Activated naive CD8-positive, alpha-beta T cell treated with anti-CD3 and anti-CD28 coated beads, Interleukin-2, amount 10 ng/mL, durations not matched to agents 7 days and 5 days (primary cell): ENCODE data around the gene UBE2U. TPM values are rescaled to one million over a fixed set of nuclear protein-coding genes. Genes with fewer than 3 reads are reported as not detected.
"Not testable (repeated sequence)": the region's sequence is repeated elsewhere in the genome, so short reads cannot be mapped to it uniquely, and the experiment has no call there.

Experiments used
- ATAC-seq: fragments of 150-1000 bp; cut with Tn5 transposase; one replicate; pipeline ENCODE4 v1.10.0; 2021; ENCODE audit warnings: low read depth, moderate library complexity
- POLR2A ChIA-PET: fragments of 350-600 bp; sonication (Branson Sonifier 250); formaldehyde crosslinking; loops from one replicate; lab custom pipeline; 2021; ENCODE audit warnings: antibody characterized with exemption; lab: Charles Lee
- DNase-seq: peaks from one replicate; pipeline ENCODE4 v3.0.0; 2021
- H3K27ac Mint-ChIP-seq: one replicate; pipeline ENCODE4 v1.8.0; 2022; ENCODE audit warnings: mild to moderate bottlenecking, mixed read lengths
- H3K27me3 Mint-ChIP-seq: one replicate; pipeline ENCODE4 v1.8.0; 2022; ENCODE audit warnings: mild to moderate bottlenecking, moderate library complexity, mixed read lengths
- H3K36me3 Mint-ChIP-seq: one replicate; pipeline ENCODE4 v1.8.0; 2021; ENCODE audit warnings: mild to moderate bottlenecking, mixed read lengths
- H3K4me1 Mint-ChIP-seq: one replicate; pipeline ENCODE4 v1.8.0; 2021; ENCODE audit warnings: mixed read lengths
- H3K4me3 Mint-ChIP-seq: one replicate; pipeline ENCODE4 v1.8.0; 2022; ENCODE audit warnings: mild to moderate bottlenecking, moderate library complexity, mixed read lengths
- H3K9me3 Mint-ChIP-seq: one replicate; pipeline ENCODE4 v1.8.0; 2021; ENCODE audit warnings: mixed read lengths
- total RNA-seq, 2 experiments: library from RNA; stranded (reverse); gene quantifications; one replicate each; pipeline ENCODE4 v1.2.3, GENCODE V29; 2021

The UBE2U gene
- total RNA-seq, 2 experiments from 2014 or later = not detected

DNA sequence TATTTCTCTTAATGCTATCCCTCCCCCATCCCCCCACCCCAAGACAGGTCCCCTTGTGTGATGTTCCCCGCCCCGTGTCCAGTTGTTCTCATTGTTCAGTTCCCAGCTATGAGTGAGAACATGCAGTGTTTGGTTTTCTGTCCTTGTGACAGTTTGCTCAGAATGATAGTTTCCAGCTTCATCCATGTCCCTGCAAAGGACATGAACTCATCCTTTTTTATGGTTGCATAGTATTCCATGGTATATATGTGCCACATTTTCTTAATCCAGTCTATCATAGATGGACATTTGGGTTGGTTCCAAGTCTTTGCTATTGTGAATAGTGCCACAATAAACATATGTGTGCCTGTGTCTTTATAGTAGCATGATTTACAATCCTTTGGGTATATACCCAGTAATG lies 55.0 kb downstream of the UBE2U start:
- POLR2A ChIA-PET, DNase-seq, H3K4me3 Mint-ChIP-seq, H3K4me1 Mint-ChIP-seq, H3K36me3 Mint-ChIP-seq, H3K9me3 Mint-ChIP-seq, ATAC-seq, H3K27ac Mint-ChIP-seq: not testable (repeated sequence)
- peaks cover 34% of the 10 kb centered on the region for H3K27me3 Mint-ChIP-seq

GRCh38 chr1:64263335-64263734 lies 59.9 kb downstream of the UBE2U start:
- H3K4me3 Mint-ChIP-seq = no peak overlapping the region
- no peaks in the 10 kb centered on the region for H3K9me3 Mint-ChIP-seq
- H3K27ac Mint-ChIP-seq = no peak overlapping the region
- ATAC-seq (no peak), DNase-seq (no peak)
- H3K27me3 Mint-ChIP-seq = peaks cover 14% of the 10 kb centered on the region
- H3K4me1 Mint-ChIP-seq = no peaks in the 10 kb centered on the region
- POLR2A ChIA-PET = no interaction called here
- no peaks in the 10 kb centered on the region for H3K36me3 Mint-ChIP-seq

DNA sequence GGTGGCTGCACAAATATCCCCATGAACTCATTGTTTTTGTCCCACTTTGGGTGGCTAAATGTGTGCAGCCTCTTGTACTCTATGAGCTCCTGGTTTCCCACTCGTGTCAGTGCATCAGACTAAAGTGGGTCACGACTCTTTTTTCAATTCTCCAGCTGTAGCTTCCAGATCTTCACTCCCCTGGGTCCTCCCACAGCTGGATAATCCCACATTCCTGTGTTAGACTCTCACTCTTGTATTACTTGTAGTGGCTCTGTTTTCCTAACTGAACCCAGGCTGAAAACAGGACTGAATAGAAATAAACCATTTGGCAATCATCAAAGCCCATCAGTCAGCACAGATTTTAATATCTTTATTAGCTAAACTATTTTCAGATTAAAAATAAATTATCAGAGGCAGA lies 60.4 kb downstream of the UBE2U start:
- Mint-ChIP-seq H3K4me1 (no peaks in the 10 kb centered on the region), H3K27ac (no peak overlapping the region), H3K4me3 (no peak overlapping the region), H3K9me3 (no peaks in the 10 kb centered on the region), H3K27me3 (peaks cover 14% of the 10 kb centered on the region), H3K36me3 (no peaks in the 10 kb centered on the region)
- no peak for ATAC-seq
- POLR2A ChIA-PET = no interaction called here
- DNase-seq = no peak

DNA sequence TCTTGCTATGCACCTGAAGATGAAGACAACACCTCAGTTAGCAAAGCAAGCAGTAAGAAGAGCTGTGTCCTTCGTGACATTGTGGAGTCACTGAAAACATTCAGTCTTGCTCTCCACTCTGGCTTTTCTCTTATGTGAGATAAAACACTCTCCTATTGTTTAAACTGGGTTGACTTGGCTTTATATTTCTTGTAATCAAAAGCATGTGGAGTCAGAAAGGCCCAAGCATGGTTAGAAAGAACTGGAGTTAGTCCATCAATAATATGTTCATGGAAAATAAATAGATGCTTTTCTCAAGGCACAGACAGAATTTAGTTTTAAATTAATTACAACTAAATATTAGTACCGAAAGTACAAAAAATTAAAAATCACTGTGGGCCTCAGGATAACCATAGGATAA lies 61.7 kb downstream of the UBE2U start:
- POLR2A ChIA-PET = no interaction called here
- Mint-ChIP-seq H3K9me3 (no peaks in the 10 kb centered on the region), H3K36me3 (no peaks in the 10 kb centered on the region), H3K27ac (no peak overlapping the region), H3K4me3 (no peak overlapping the region), H3K4me1 (no peaks in the 10 kb centered on the region), H3K27me3 (peaks cover 14% of the 10 kb centered on the region)
- no peak for DNase-seq
- ATAC-seq = no peak

DNA sequence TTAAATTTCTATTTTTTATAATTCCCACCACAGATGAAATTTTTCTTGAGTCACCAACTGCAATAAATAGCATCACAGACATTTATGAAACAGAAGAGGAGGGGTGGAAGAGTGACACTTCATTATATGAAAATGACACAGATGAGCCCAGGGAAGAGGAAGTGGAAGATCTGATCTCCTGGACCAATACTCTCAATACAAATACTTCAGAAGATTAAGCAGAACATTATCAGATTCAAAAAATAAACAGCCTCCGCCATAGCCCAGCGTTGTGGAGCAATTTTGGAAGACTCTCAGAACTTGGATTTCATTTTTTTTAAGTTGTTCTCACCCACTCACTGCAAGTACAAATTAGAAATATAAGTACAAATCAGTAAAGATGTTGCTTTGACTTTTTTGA lies 63.6 kb downstream of the UBE2U start:
- Mint-ChIP-seq H3K36me3 (no peaks in the 10 kb centered on the region), H3K4me1 (no peaks in the 10 kb centered on the region), H3K27me3 (peaks cover 10% of the 10 kb centered on the region), H3K9me3 (no peaks in the 10 kb centered on the region), H3K4me3 (no peak overlapping the region), H3K27ac (no peak overlapping the region)
- no peak for ATAC-seq
- POLR2A ChIA-PET = no interaction called here
- no peak for DNase-seq

GRCh38 chr1:64268653-64269557 lies 65.5 kb downstream of the UBE2U start:
- H3K9me3 Mint-ChIP-seq = peaks cover 2% of the 10 kb centered on the region
- no peaks in the 10 kb centered on the region for H3K36me3 Mint-ChIP-seq
- H3K4me3 Mint-ChIP-seq = no peak overlapping the region
- H3K27ac Mint-ChIP-seq = no peak overlapping the region
- DNase-seq = peak; percentile 30
- peak; percentile 56 for ATAC-seq
- no peaks in the 10 kb centered on the region for H3K4me1 Mint-ChIP-seq
- H3K27me3 Mint-ChIP-seq = peaks cover 5% of the 10 kb centered on the region
- POLR2A ChIA-PET = interaction anchor here (0.6 kb wide), 1 partner anchor 36 kb away, joined by 3 read pairs; no protein-coding TSS in a partner anchor

- Mint-ChIP-seq H3K4me3 (no peak overlapping the region), H3K27ac (no peak overlapping the region), H3K27me3 (peaks cover 5% of the 10 kb centered on the region), H3K4me1 (no peaks in the 10 kb centered on the region), H3K9me3 (peaks cover 2% of the 10 kb centered on the region), H3K36me3 (no peaks in the 10 kb centered on the region)
- POLR2A ChIA-PET = interaction anchor here (0.6 kb wide), 1 partner anchor 36 kb away, joined by 3 read pairs; no protein-coding TSS in a partner anchor
- ATAC-seq (no peak), DNase-seq (no peak)
Observed at GRCh38 chr1:64269558-64269884, 66.1 kb downstream of the UBE2U start.

GRCh38 chr1:64280001-64280400 lies 76.6 kb downstream of the UBE2U start:
- H3K4me1 Mint-ChIP-seq = no peaks in the 10 kb centered on the region

GRCh38 chr1:64282351-64282750 lies 78.9 kb downstream of the UBE2U start:
- H3K27ac Mint-ChIP-seq = no peak overlapping the region
- no peak for DNase-seq
- POLR2A ChIA-PET = no interaction called here
- no peak for ATAC-seq
- no peaks in the 10 kb centered on the region for H3K27me3 Mint-ChIP-seq
- H3K4me1 Mint-ChIP-seq = no peaks in the 10 kb centered on the region
- H3K4me3 Mint-ChIP-seq = no peak overlapping the region
- H3K9me3 Mint-ChIP-seq = no peaks in the 10 kb centered on the region
- no peaks in the 10 kb centered on the region for H3K36me3 Mint-ChIP-seq

More at GRCh38 chr1:64280001-64280400, 76.6 kb downstream of the UBE2U start:
- Mint-ChIP-seq H3K4me3 (no peak overlapping the region), H3K27ac (peak overlapping the region; percentile 42), H3K36me3 (no peaks in the 10 kb centered on the region), H3K9me3 (no peaks in the 10 kb centered on the region), H3K27me3 (peaks cover 2% of the 10 kb centered on the region)
- POLR2A ChIA-PET = no interaction called here
- ATAC-seq = no peak
- DNase-seq = no peak

- no peak for ATAC-seq
- no peak overlapping the region for H3K4me3 Mint-ChIP-seq
- DNase-seq = no peak
- no peaks in the 10 kb centered on the region for H3K4me1 Mint-ChIP-seq
- POLR2A ChIA-PET = no interaction called here
- H3K27me3 Mint-ChIP-seq = no peaks in the 10 kb centered on the region
- H3K27ac Mint-ChIP-seq = no peak overlapping the region
- H3K36me3 Mint-ChIP-seq = no peaks in the 10 kb centered on the region
- no peaks in the 10 kb centered on the region for H3K9me3 Mint-ChIP-seq
Observed at GRCh38 chr1:64287071-64287470, 83.6 kb downstream of the UBE2U start.

GRCh38 chr1:64290420-64290819 lies 87.0 kb downstream of the UBE2U start:
- peaks cover 1% of the 10 kb centered on the region for H3K9me3 Mint-ChIP-seq
- no peak overlapping the region for H3K4me3 Mint-ChIP-seq
- no peaks in the 10 kb centered on the region for H3K4me1 Mint-ChIP-seq
- H3K27ac Mint-ChIP-seq = no peak overlapping the region
- H3K36me3 Mint-ChIP-seq = no peaks in the 10 kb centered on the region
- H3K27me3 Mint-ChIP-seq = peaks cover under 1% of the 10 kb centered on the region
- DNase-seq (no peak), ATAC-seq (no peak)
- POLR2A ChIA-PET = no interaction called here

DNA sequence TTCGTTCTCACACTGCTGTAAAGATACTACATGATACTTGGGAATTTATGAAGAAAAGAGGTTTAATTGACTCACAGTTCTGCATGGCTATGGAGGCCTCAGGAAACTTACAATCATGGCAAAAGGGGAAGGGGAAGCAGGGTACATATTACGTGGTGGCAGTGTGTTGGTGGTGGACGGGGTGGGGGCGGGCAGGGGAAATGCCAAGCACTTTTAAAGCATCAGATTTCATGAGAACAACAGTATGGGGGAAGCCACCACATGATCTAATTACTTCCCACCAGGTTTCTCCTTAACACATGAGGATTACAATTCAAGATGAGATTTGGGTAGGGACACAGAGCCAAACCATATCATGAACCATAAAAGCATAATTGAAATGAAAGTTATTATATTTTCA lies 88.5 kb downstream of the UBE2U start:
- H3K27ac Mint-ChIP-seq = no peak overlapping the region
- no peaks in the 10 kb centered on the region for H3K4me1 Mint-ChIP-seq
- POLR2A ChIA-PET = no interaction called here
- no peak overlapping the region for H3K4me3 Mint-ChIP-seq
- DNase-seq = no peak
- no peaks in the 10 kb centered on the region for H3K36me3 Mint-ChIP-seq
- no peak for ATAC-seq
- H3K27me3 Mint-ChIP-seq = peaks cover 2% of the 10 kb centered on the region
- H3K9me3 Mint-ChIP-seq = peaks cover 4% of the 10 kb centered on the region

DNA sequence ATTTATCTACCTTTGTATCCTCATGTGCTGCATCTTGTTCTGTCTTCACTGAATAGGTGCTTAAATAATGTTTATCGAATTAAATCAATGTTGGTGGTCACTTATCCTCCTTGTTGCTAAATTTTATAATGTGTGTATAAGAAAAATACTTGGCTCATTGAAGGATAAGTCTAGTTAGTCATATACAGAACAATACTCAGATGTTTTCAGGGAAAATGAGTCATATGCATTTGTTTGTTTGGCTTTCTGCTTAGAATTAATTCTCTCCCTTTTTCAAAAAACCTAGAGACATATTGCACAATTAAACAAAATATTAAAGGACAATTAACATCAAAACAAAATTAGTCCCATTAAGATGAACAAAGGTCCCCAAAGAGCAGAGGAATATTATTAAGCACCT lies 89.0 kb downstream of the UBE2U start:
- Mint-ChIP-seq H3K27ac (no peak overlapping the region), H3K9me3 (peaks cover 4% of the 10 kb centered on the region), H3K4me1 (no peaks in the 10 kb centered on the region), H3K27me3 (peaks cover 2% of the 10 kb centered on the region), H3K36me3 (no peaks in the 10 kb centered on the region), H3K4me3 (no peak overlapping the region)
- ATAC-seq (no peak), DNase-seq (no peak)
- POLR2A ChIA-PET = no interaction called here

DNA sequence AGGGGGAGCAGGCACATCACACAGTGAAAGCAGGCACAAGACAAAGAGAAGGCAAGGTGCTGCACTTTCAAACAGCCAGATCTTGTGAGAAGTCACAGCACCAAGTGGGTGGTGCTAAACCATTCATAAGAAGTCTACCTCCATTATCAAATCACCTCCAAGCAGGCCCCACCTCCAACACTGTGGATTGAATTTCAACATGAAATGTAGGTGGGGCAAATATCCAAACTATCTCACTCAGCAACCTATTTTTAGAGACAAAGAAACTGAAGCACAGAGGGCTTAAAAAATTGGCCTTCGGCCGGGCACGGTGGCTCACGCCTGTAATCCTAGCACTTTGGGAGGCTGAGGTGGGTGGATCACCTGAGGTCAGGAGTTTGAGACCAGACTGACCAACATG lies 90.4 kb downstream of the UBE2U start:
- ATAC-seq (no peak), DNase-seq (no peak)
- Mint-ChIP-seq H3K4me1 (no peaks in the 10 kb centered on the region), H3K36me3 (no peaks in the 10 kb centered on the region), H3K27me3 (peaks cover 2% of the 10 kb centered on the region), H3K27ac (no peak overlapping the region), H3K4me3 (no peak overlapping the region), H3K9me3 (peaks cover 4% of the 10 kb centered on the region)
- POLR2A ChIA-PET = no interaction called here
